ENCODE data around the gene RHOXF2B.
"Not testable (repeated sequence)": the region's sequence is repeated elsewhere in the genome, so short reads cannot be mapped to it uniquely, and the experiment has no call there.

Gene RHOXF2B

GRCh38 chrX:120077590-120077989 is at the start of gene RHOXF2B:
Gene RHOXF2B, minus strand, starts transcription at chrX:120077690. Its CDS starts 138 bp downstream, at chrX:120077552.
- DNase-seq (ENCODE audit: low read depth) = not testable (repeated sequence)

GRCh38 chrX:120125444-120125843 is 48.0 kb upstream of the RHOXF2B start:
- no peak for DNase-seq (ENCODE audit: low read depth)

- DNase-seq (ENCODE audit: low read depth) = no peak
Measured at GRCh38 chrX:120120223-120120622, 42.7 kb upstream of the RHOXF2B start.

DNA sequence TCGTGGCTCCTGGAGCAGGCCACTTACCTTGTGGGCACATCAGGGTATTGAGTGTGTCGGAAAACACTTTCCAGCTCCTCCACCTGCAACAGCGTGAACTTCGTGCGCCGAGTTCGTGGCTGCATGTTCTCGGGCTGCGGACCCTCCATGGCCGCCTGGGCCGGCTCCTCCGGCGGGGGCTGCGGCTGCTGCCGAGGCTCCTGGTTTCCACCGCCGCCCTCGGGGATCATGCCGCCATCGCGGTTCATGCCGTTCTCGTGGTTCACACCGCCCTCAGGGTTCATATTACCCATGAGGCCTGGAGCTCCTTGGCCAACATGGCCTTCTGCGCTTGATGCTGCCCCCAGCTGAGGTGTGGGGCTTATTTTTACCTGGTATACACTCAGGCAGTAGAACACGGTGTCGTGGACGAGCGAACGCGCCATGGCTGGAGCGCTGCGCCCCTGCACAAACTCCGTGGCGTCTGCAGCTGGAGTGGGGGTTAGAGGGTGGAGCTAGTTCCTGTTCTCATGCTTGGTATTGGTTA is 38.0 kb upstream of the RHOXF2B start, which contains the start of gene RHOXF1:
Gene RHOXF1 (minus strand): TSS at position 476 of the 526 bp plus-strand sequence. CDS start 51 bp downstream, at position 425.
- DNase-seq (ENCODE audit: low read depth) = no peak

- DNase-seq (ENCODE audit: low read depth) = no peak
Measured at GRCh38 chrX:120111611-120112010, 34.1 kb upstream of the RHOXF2B start.

GRCh38 chrX:120109378-120109777 is 31.9 kb upstream of the RHOXF2B start:
- DNase-seq (ENCODE audit: low read depth) = no peak

DNA sequence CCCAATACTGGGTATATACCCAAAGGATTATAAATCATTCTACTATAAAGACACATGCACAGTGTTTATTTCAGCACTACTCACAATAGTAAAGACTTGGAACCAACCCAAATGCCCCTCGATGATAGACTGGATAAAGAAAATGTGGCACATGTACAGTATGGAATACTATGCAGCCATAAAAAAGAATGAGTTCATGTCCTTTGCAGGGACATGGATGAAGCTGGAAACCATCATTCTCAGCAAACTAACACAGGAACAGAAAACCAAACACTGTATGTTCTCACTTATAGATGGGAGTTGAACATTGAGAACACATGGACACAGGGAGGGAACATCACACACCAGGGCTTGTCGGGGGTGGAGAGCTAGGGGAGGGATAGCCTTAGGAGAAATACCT is 27.2 kb upstream of the RHOXF2B start:
- DNase-seq (ENCODE audit: low read depth) = not testable (repeated sequence)

DNA sequence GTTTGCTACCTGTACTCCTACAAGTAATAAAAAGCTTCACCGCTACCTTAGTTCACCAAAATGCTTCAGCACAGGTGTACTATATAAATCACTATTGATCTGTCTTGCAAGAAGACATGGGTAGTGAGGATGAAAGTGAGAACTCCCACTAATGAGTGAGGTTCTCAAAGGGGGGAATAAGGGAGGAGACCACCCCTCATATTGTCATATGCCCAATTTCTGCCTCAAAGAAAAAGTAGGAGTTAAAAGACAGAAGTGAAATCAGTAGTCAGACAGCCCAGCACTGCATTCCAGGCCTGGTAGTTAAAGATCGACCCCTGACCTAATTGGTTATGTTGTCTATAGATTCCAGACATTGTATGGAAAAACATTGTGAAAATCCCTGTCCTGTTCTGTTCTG is 23.6 kb upstream of the RHOXF2B start:
- DNase-seq (ENCODE audit: low read depth) = not testable (repeated sequence)

DNA sequence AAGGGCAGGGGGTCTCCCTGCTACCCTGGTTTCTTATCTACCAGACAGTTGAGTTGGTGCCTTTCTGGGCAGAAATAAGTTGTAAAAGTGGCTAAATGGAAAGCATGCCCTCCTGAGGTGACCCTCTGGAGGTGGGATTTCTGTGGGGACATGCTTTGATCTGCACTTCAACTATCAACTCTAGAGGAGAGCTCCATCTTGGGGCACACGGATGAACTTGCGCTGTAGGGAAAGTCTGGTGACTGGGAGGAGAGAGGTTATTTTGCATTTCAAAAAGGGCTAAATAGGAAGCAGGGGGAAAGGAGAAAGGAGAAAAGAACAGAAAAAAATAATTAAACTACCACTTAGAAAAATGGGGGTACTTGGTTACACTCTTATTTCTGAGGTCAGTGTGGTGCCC is 12.7 kb upstream of the RHOXF2B start:
- no peak for DNase-seq (ENCODE audit: low read depth)

DNA sequence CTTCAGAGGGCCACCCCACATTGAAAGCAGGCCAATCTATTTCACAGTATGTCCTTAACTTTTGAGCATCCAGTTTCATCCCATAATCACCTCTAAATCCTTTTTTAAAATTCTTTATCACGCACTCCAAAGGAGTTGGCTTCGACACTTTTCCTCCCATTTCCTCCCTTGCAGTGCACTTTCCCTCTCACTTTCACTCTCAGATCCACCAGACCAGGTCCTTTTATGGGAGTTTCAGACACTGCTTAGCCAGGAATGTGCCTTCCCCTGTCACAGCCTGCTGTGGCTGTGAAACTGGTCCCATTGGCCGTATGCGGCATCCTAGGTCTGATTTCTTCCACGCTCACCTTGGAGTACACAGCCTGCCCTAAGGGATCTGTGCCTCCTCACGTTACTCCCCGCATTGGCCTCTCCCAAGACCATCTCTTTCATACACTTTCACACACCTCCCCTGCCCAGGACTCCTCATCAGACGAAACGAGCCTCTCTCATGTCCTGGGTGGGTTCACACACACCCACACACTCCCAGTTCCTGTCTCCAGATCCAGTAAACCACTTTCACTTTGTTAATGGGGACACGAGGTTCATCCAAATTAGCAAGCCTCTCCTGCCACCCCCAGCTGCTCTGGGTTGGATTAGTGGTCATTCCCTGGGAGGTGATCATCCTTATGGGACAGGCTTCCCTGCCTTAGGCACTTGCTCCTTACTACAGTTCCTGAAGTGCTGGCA is 10.0 kb upstream of the RHOXF2B start:
- no peak for DNase-seq (ENCODE audit: low read depth)

DNA sequence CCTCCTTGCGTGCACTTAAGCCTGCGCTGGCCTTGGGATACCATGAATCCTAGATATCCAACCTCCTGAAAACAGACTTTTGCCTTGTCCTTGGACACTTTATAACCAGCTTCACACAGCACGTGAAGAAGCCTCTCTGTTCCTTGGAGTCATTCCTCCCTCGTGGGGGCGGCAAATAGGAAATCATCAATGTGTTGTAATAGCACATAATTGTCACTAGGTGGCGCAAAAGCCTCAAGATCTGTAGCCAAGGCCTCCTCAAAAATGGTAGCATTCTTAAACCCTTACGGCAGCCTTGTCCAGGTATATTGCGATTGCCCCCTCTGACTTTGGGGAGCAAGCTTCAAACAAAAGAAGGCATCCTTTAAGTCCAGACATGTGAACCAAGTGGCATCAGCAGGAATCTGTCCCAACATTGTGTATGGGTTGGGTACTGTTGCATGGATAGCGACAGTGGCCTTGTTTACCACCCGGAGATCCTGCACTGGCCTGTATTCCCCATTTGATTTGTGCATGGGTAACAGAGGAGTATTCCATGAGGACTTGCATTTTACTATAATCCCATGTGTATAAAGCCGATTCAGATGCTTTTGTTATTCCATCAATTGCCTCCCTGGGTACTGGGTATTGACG is 8.2 kb upstream of the RHOXF2B start:
- not testable (repeated sequence) for DNase-seq (ENCODE audit: low read depth)

DNA sequence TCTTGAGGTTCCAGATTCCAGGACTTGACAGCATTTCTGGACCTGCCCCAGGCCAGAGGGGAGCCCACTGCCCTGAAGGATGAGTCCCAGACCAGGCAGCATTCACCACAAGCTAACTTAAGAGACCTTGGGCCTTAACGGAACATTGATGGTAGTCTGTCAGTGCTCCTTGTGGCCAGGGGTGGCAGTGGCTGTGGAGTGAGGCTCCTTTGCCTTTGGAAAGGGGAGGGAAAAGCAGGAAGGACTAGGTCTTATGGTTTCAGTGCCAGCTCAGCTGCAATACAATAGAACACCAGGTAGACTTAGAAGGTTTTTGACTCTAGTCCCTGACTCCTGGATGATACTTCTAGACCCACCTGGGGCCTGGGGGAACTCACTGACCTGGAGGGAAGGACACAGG is 11.3 kb downstream of the RHOXF2B start:
- not testable (repeated sequence) for DNase-seq (ENCODE audit: low read depth)

- not testable (repeated sequence) for DNase-seq (ENCODE audit: low read depth)
Measured at GRCh38 chrX:120042712-120043111, 34.8 kb downstream of the RHOXF2B start.

DNA sequence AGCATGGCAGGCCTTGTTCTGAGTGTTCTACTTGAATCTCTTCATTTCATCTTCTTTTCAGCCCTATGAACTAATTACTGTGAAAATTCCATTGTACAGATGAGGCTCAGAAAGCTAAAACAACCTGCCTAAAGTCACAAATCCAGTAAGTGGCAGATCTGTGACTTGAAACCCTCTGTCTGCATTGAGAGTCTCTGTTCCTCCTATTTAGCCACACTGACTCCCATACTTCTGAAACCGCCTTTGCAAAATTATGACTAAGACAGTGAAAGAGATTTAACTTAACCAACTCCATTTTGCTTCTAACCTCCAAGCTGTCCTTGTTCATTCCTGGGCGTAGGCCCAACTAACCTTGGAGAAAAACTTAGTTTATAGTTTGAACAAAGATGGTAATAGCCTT is 35.2 kb downstream of the RHOXF2B start:
- DNase-seq (ENCODE audit: low read depth) = not testable (repeated sequence)

GRCh38 chrX:120040176-120040575 is 37.3 kb downstream of the RHOXF2B start:
- not testable (repeated sequence) for DNase-seq (ENCODE audit: low read depth)

DNA sequence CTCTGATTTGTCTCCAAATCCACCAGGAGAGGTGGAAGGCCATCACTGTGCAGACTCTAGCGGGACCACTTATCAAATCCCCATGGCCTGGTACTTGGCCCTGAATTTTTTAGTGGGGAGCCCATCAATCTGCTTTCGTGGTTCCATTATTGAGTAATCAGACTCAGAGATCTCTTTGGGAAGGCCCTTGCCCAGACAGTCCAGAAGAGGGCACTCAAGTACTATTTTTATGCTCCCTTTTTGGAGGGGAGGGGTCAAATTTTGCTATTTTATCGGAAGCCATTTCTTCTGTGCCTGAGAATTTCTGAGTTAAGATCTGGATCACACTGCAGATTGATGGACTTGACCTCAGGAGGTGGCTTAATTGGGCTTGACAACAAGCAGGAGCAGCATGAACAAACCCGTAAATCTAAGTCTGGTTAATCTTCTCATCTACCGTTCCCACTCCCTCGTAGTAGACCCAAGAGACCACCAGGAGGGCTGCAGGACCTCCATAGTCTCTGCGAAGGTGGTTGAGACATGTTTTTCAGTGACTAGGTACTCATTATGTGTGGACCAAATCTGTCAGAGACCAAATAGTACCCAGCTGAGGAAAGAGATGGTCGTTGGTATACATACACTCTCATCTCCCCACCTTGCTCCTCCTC is 38.3 kb downstream of the RHOXF2B start:
- DNase-seq (ENCODE audit: low read depth) = not testable (repeated sequence)

DNA sequence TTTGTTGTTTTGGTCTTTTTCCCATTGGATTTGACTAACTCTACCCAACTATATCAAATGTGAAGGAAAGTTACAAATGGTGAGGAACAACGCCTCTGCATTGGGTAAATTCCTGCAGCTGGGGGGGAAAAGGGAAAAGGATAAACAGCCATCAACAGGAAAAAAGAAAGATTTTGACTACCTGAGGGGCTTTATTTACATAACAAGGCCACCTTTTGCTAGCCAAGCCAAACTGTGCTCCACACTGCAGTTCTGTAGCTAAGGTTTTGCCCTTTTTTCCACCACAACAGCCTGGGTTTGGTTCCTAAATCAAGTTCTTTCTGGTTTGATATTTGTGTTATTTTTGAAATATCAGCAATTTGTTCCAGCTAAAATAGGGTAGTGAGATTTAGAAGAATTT is 40.8 kb downstream of the RHOXF2B start:
- DNase-seq (ENCODE audit: low read depth) = no peak

DNA sequence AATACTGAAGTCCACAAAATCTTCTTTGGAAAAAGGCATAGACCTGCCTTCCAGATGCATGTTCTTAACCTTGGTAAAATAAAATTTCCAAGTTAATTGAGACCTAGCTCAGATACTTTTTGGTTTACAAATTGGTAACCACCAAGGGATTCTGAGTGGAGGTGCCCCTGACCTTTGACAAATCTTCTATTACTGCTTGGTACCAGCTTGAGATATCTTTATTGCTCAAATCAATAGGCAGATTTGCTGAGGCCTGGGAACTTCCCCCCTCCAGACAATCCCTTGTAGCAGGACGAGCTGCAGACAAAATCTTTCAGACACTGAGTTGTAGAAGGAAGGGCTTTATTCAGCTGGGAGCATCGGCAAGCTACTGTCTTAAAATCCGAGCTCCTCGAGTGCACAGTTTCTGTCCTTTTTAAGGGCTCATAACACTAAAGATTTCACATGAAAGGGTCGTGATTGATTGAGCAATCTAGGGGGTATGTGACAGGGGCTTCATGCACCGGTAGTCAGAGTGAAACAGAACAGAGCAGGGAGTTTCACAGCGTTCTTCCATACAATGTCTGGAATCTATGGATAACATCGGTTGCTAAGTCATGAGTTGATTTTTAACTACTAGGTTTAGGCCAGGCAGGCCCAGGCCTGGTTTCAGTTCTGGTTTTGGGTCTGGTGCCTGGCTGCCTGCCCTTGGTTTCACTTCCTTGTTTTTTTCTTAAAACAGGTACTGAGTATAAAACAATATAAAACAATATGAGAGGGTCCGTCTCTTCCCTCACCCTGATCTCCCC is 41.8 kb downstream of the RHOXF2B start:
- DNase-seq (ENCODE audit: low read depth) = not testable (repeated sequence)

GRCh38 chrX:120029354-120029753 is 48.1 kb downstream of the RHOXF2B start:
- DNase-seq (ENCODE audit: low read depth) = no peak

DNA sequence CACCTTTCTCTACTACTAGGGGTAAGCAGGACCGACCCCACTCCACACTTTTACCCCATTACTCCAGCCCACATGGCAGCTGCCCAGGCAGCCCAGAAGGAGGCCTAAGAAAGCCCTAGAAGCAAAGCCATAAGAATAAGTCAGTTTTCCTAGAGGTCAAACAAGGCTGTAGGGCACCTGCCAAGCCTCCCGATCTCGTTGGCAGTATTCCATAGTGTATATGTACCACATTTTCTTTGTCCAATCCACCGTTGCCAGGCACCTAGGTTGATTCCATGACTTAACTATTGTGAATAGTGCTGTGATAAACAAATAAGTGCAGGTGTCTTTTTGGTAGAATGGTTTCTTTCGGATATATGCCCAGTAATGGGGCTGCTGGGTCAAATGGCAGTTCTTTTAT is 54.2 kb downstream of the RHOXF2B start:
- no peak for DNase-seq (ENCODE audit: low read depth)

DNA sequence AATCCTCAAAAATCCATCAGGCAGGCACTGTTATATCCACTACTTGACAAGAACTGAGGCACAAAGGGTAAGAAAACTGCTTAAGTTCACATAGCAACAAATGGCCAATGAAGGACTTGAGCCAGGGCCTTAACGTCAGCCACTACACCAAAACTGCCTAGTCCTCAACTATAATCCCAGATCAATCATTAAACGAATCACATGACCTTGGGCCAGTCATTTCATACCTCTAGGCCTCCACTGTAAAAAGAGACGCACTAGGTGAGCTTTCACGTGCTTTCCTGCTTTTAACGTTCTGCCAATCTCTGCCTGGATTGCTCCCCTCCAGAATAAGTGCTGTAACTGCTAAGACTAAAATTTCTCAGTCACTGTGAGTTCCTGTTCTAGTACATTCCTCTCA is 54.7 kb downstream of the RHOXF2B start:
- no peak for DNase-seq (ENCODE audit: low read depth)

Measured in stimulated activated CD8-positive, alpha-beta memory T cell treated with anti-CD3 and anti-CD28 coated beads, Interleukin-4, amount 100 ng/mL, for 24 hours (primary cell).